Metanephros (tissue), 1 donor: Measurements from ENCODE around the gene TTC31. TPM values are rescaled to one million over a fixed set of nuclear protein-coding genes. Genes with fewer than 3 reads are reported as not detected.

Experiments
- total RNA-seq: library from RNA; depleted of rRNA; stranded (reverse); fragments of >200 nt; gene quantifications from one replicate; pipeline ENCODE4 v1.2.3, GENCODE V29; 2014

The TTC31 gene
- total RNA-seq, 1 donor from 2014 or later: 28.2 TPM

Other genes starting within 250 kb of the TTC31 start
- 8.4 TPM for gene SLC4A5, start 139.7 kb upstream of the TTC31 start, total RNA-seq
- gene DCTN1, start 102.8 kb upstream of the TTC31 start, total RNA-seq: 111 TPM
- gene C2orf81, start 61.5 kb upstream of the TTC31 start, total RNA-seq: 3.7 TPM
- gene WDR54, start 61.4 kb upstream of the TTC31 start, total RNA-seq: 20.8 TPM
- 55.7 TPM for gene RTKN, start 41.1 kb upstream of the TTC31 start, total RNA-seq
- gene INO80B, start 28.0 kb upstream of the TTC31 start, total RNA-seq: 22.7 TPM
- 59.0 TPM for gene WBP1, start 24.6 kb upstream of the TTC31 start, total RNA-seq
- gene MOGS, start 17.7 kb upstream of the TTC31 start, total RNA-seq: 48.1 TPM
- 38.5 TPM for gene MRPL53, start 10.4 kb upstream of the TTC31 start, total RNA-seq
- 31.2 TPM for gene CCDC142, start 83 bp upstream of the TTC31 start, total RNA-seq
- gene LBX2, start 16.5 kb downstream of the TTC31 start, total RNA-seq: 1.1 TPM
- 8.9 TPM for gene PCGF1, start 24.6 kb downstream of the TTC31 start, total RNA-seq
- gene TLX2, start 31.4 kb downstream of the TTC31 start, total RNA-seq: not detected
- not detected for gene DQX1, start 43.1 kb downstream of the TTC31 start, total RNA-seq
- 68.7 TPM for gene AUP1, start 46.6 kb downstream of the TTC31 start, total RNA-seq
- gene HTRA2, start 46.9 kb downstream of the TTC31 start, total RNA-seq: 33.0 TPM
- gene LOXL3, start 70.9 kb downstream of the TTC31 start, total RNA-seq: 10.0 TPM
- gene DOK1, start 71.6 kb downstream of the TTC31 start, total RNA-seq: 10.5 TPM
- 0.47 TPM for gene M1AP, start 165.2 kb downstream of the TTC31 start, total RNA-seq
- 4.0 TPM for gene SEMA4F, start 171.2 kb downstream of the TTC31 start, total RNA-seq